T1000 (cell line): ENCODE data around the gene PGPEP1.
"Not testable (repeated sequence)": the region's sequence is repeated elsewhere in the genome, so short reads cannot be mapped to it uniquely, and the experiment has no call there.

Source experiments
- DNase-seq: peaks from one replicate; lab custom pipeline; 2025; ENCODE audit warnings: mixed read lengths; lab: John Stamatoyannopoulos, UW

PGPEP1 gene

DNA sequence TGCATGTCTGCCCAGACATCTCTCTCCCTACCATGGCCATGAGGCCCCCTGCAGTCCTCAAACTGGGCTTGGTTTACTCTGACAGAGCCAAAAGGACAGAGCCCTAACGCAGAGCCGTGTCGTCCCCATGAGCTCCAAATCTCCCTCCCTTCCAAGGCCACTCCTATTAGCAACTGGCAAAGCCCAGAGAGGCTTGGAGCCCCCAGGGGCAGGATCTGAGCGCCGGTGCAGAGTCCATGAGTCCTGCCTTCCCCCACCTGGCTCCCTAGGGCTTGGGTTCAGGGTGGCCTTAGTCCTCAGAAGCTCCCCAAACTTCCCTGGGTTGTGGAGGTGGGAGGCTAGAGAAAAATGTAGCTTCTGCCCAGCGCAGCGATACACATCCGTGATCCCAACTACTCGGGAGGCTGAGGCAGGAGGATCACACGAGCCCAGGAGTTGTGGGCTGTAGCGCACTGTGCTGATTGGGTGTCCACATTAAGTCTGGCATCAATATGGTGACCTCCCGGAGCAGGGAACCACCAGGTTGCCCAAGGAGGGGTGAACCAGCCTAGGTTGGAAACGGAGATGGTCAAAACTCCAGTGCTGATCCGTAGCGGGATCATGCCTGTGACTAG lies 7.4 kb upstream of the PGPEP1 start:
- no peak for DNase-seq

DNA sequence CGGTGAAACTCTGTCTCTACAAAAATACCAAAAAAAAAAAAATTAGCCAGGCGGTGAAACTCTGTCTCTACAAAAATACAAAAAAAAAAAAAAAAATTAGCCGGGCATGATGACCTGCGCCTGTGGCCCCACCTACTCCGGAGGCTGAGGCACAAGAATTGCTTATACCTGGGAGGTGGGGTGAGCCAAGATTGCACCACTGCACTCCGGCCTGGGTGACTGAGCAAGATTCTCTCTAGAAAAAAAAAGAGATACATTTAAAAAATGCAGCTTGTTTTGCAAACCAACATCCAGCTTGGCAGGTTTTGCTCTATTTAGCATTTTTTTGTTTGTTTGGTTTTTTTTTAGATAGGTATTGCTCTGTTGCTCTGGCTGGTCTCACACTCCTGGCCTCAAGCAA lies 6.7 kb upstream of the PGPEP1 start:
- no peak for DNase-seq

DNA sequence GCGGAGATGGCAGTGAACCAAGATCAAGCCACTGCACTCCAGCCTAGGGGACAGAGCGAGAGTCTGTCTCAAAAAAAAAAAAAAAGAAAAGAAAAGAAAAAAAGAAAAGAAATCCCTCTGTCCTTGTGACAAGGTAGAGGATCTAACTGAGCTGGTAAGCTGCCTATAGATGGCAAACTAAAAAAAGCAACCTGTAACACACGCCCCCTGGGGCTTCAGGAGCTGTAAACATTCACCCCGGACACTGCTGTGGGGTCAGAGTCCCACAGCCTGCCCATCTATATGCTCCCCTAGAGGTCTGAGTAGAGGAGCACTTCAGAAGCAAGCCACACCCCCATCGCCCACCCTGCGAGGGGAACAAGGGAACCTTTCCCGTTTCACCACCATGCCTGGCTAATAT lies 4.3 kb upstream of the PGPEP1 start:
- DNase-seq = no peak

DNA sequence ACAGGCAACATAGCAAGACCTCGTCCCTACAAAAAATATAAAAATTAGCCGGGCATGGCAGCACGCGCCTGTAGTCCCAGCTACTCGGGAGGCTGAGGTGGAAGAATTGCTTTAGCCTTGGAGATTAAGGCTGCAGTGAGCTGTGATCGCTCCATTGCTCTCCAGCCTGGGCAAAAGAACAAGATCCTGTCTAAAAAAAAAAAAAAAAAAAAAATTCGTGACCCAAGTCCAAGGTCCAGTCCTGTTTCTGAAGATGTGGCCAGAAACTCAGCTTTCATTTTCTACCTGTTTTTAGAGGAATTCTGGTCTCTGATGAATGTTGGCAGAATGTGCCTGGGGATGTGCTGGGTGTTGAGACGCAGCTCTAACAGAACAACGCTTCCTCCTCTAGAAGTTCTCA lies 1.9 kb upstream of the PGPEP1 start:
- DNase-seq = no peak

DNA sequence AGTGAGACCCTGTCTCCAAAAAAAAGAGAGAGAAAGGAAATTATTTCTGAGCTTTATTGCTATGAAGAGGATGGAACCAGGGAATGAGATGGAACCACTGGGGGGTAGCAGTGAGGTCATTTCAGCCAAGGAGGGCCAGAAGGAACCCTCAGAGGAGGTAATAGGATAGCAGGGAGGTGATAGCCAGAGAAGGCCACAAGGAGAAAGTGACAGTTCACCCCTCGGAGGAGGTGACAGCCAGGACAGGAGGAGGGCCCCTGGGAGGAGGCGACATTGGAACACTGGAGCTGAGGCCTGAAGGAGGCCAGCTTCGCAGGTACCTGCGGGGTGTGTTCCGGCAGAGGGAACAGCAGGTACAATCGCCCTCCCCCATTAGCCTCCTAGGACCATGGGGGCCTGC lies 675 bp upstream of the PGPEP1 start:
- no peak for DNase-seq

DNA sequence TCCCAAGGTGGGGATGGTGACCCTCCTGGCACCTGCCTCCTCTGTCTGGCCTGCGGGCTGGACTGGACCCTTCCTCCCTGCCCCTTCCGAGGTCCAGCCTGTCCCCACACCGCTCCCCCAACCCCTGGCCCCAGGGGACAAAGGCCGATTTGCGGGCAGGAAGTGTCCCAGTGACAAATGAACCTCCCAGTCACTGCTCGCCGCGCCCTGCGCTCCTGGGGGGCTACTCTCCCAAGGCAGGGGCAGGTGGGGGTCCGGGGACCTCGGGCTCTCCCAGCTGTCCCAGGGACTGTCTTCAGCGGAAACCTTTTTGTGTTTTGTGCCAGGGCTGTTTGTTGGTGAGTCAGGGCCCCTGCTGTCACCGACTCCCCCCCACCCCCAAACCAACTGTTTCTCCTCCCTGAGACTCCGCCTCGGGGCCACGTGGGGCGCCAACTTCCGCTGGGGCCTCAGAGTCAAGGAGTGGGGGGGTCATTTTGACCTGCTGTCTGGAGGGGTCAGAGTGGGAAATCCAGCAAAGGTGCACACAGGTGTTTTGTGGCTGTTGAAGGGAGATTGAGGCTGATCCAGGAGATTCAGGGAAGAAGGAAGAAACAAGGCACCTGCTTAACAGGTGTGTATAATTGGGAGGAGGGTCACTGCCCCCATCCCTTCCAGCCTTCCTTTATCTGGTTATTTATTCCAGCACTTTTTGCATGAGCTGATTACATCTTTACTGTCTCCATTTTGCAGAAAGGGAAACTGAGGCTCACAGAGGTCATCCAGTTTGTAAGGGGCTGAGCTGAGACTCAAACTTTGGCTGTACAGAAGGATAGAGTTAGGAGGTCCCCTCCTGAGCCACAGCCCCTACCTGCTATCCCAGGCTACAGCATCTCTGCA lies 831 bp downstream of the PGPEP1 start:
- DNase-seq = peak; percentile 10

DNA sequence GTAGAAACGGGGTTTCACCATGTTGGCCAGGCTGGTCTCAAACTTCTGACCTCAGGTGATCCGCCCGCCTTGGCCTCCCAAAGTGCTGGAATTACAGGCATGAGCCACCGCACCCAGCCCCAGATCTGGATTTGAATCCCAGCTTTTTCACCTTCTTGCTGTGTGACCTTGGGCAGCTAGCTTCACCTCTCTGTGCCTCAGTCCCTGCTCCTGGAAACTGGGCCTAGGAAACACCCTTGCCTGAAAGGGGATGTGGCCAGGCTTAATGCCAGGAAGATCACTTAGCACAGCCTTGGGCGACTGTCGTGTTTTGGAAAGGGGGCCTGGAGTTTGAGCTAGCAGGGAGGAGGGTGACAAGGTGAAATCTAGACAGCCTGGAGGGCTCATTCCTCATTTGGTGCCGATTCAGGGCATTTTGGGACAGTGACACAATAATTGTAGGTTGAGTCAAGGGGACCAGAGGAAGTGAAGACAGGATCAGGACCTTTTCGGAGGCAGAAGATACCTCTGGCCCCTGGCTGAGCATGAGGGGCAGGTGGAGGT lies 1.8 kb downstream of the PGPEP1 start:
- no peak for DNase-seq

DNA sequence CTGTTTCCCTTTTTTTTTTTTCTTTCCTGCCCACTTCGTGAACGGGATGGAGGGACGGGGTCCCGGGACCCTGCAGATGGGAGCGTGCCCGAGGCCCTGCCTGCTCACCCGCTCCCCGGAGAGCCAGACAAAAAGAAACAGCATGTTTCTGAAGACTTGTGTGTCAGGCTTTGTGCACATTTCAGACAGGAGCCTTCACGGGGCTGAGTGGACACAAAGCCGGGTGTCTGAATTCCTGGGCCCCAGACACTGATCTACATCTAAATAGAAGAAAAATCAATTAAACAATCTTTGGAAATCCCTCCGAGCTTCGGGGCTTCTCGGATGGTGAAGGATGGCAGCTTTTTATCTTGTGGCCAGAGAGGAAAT lies 4.2 kb downstream of the PGPEP1 start:
- no peak for DNase-seq

DNA sequence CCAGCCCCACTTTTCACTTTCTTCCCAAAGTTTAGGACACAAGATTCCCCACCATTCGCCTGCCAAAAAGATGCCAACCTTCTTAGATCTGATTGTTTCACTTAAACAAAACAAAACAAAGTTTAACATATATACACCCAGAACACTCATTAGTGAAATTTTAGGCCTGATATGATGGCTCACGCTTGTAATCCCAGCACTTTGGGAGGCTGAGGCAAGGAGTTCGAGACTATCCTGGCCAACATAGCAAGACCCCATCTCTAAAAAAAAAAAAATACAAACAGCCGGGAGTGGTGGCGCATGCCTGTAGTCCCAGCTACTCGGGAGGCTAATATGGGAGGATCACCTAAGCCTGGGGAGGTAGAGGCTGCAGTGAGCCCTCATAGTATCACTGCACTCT lies 4.9 kb downstream of the PGPEP1 start:
- DNase-seq = no peak

DNA sequence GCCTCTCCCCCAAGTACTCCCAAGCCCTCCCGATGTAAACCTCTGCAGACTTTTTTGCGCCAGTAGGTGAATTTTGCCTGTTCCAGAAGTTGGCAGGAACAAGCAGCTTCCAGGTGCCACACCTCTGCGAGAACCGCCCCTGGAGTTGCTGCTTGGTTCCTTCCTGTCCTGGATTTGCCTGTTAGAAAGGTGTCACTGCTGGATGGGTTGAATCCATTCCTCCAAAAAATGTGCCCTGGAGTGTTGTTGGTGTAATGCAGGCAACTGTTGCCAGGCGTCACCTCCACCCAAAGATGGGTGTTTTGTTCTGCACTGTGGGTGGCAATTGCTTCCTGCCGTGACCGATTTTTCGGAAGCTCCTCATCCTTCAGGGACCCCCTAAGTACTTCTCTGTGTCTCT lies 5.7 kb downstream of the PGPEP1 start:
- no peak for DNase-seq

DNA sequence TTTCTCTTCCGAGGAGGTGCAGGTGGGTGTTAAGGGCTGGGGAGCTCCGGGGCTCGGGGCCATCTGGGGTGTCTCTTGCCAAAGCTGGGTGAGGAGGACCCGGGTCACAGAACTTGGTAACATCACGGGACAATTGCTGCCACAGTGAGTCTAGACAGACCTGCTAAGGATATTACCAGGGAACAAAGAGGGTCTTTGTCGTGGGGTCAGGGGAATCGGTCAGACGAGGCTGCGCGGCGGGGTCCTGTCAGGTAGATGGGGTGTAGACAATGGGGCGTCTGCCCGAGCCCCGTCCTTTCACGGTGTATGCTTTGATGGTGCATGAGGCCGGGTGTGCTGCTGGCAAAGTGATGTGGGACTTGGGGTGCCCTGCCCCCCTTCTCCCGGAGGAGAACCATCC lies 7.8 kb downstream of the PGPEP1 start:
- DNase-seq = no peak

DNA sequence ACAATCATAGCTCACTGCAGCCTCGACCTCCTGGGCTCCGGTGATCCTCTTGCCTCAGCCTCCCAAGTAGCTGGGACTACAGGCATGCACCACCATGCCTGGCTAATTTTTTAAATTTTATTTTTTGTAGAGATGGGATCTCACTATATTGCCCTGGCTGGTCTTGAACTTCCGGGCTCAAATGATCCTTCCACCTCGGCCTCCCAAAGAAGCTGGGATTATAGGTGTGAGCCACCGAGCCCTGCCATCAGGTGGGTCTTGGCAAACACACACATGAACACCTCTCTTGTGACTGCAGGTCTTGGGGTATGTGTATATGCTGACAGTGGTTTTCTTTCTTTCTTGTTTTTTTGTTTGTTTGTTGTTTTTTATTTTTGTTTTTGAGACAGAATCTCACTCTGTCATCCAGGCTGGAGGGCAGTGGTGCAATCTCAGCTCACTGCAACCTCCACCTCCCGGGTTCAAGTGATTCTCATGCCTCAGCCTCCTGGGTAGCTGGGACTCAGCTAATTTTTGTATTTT lies 8.5 kb downstream of the PGPEP1 start:
- not testable (repeated sequence) for DNase-seq

DNA sequence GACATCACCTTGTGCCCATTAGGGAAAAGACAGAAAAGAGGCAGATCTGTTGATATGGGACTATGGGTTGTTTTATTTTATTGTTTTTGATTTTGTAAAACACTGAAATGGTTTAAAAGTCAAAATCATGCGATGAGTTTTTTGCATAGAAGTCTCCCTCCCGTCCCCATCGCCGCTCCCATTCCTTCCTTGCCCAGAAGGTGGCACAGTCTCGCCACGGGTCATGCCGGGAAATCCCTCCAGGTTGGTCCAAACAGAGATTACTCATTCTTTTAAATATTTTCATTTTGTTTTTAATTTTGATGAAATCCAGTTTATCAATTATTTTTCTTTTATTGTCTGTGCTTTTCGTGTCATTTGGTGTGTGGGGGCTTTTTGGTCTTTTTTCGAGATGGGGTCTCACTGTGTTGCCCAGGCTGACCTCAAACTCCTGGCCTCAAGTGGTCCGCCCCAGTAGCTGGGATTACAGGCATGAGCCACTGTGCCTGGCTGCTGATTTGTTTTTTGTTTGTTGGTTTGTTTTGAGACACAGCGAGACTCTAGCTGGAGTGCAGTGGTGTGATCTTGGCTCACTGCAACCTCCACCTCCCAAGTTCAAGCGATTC lies 9.2 kb downstream of the PGPEP1 start:
- DNase-seq = peak; percentile 36

DNA sequence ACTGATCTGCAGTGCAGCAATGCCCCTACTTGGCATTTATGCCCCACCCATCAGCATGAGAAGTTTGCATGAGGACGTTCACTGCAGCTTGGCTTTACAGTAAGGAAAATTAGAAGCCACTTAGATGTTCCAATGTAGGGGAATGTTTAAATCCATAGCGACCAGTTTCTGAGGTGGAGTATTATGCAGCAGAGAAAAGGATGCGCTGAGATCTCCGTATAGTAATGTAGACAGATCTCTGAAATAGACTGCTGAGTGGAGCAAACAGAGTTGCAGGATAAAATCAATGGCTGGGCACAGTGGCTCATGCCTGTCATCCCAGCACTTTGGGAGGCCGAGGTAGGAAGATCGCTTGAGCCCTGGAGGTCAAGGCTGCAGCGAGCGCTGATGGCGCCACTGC lies 10.1 kb downstream of the PGPEP1 start:
- DNase-seq = no peak

DNA sequence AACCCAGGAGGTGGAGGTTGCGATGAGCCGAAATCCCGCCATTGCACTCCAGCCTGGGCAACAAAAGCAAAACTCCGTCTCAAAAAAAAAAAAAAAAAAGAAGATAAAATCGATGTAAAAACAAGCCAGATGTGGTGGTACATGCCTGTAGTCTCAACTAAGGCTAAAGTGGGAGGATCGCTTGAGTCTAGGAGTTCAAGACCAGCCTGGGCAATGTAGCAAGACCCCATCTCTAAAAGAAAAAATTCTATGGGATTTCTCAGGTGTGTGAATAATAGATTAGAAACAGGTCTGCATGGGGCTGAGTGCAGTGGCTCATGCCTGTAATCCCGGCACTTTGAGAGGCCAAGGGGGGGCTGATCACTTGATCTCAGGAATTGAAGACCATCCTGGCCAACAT lies 11.1 kb downstream of the PGPEP1 start:
- DNase-seq = no peak

DNA sequence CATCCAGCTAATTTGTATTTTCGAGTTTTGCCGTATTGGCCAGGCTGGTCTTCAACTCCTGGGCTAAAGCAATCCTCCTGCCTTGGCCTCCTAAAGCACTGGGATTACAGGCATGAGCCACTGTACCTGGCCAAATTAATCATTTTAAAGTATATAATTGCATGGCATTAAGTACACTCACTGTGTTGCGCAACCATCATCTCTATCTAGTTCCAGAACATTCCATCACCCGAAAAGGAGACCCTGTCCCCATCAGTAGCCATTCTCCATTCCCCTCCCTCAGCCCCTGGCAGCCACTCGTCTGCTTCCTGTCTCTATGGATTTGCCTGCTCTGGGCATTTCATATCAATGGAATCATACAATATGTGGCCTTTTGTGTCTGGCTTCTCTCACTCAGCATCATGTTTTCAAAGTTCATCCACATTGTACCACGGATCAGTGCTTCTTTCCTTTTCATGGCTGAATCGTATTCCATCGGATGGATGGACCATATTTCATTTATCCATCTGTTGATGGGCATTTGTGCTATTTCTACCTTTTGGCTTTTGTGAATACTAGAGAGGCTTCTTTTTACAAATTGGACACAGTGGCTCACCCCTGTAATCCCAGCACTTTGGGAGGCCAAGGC lies 13.1 kb downstream of the PGPEP1 start:
- DNase-seq = no peak

DNA sequence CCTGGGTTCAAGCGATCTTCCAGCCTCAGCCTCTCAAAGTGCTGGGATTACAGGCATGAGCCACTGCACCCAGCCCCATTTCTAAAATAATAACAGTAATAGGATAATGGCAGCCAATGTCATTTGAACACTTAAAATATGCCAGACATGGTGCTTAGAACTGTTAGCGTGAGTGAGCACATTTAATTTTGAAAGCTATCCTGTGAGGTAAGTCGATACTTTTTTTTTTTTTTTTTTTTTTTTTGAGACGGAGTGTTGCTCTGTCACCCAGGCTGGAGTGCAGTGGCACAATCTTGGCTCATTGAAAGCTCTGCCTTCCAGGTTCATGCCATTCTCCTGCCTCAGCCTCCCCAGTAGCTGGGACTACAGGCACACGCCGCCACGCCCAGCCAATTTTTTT lies 14.3 kb downstream of the PGPEP1 start:
- DNase-seq = not testable (repeated sequence)

DNA sequence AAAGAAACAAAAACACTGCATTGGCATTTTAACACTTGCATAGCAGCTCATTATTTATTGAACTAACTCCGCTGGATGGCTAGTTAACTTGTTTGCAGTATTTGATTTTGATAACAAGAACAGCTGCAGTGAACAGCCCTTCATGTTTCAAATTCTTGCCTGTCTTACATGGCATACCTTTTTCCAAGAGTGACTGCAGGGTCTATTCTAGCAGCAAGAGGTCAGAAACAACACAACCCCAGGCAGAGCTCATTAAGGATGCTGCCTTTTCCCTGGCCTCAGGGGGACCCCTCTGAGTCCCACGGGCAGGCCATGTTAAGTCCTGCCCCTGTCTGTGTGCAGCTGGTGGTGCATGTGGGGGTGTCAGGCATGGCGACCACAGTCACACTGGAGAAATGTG lies 16.6 kb downstream of the PGPEP1 start:
- no peak for DNase-seq

DNA sequence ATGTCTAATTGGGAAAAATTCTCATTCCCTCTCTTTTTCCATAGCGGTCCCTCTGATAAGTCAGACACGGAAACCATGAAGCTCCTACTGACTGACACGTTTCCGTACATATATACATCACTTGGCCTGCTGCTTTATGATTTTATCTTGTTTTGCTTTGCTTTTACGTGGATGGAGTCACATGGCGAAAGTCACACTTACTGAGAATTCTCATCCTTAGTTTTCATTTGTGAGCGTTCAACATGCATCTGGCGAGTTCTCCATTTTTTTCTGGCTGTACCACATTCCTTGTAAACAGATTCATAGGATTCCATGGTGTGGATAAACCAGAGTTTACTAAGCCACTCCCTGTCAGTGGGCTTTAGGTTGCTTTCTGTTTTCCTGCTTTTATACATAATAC lies 21.2 kb downstream of the PGPEP1 start:
- DNase-seq = no peak

DNA sequence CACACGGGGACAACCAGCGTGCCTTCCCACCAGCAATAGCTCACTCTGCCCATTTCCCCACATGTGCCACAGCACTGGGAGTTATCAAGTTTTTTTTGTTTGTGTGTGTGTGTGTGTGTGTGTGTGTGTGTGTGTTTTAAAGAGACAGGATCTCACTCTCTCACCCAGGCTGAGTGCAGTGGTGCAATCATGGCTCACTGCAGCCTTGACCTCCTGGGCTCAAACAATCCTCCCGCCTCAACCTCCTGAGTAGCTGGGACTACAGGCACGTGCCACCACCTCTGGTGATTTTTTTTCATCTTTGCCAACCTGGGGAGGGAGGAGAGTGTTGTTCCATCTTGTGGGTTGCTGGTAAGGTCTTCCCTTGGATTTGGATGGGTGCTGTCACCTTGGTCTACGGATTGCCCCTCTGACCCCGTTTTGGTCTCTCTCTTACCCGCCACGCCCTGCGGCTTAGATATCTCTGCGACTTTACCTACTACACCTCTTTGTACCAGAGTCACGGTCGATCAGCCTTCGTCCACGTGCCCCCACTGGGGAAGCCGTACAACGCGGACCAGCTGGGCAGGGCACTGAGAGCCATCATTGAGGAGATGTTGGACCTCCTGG lies 22.6 kb downstream of the PGPEP1 start:
- no peak for DNase-seq

DNA sequence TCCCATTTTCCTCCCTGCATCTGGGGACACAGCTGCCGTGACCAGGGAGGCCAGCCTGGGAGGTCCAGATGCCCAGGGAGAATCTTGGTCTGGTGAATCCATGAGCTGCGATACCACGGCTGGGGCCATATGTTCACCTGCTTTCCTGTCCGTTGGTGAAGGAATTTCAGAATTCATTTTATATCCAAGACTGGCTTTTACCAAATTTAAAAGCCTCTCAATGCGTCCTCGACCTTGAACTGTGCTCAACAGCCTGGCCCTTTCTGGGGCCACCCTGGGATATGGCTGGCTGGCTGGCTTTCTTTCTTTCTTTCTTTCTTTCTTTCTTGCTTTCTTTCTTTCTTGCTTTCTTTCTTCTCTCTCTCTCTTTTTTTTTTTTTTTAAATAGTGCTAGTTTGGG lies 23.4 kb downstream of the PGPEP1 start:
- DNase-seq = no peak

DNA sequence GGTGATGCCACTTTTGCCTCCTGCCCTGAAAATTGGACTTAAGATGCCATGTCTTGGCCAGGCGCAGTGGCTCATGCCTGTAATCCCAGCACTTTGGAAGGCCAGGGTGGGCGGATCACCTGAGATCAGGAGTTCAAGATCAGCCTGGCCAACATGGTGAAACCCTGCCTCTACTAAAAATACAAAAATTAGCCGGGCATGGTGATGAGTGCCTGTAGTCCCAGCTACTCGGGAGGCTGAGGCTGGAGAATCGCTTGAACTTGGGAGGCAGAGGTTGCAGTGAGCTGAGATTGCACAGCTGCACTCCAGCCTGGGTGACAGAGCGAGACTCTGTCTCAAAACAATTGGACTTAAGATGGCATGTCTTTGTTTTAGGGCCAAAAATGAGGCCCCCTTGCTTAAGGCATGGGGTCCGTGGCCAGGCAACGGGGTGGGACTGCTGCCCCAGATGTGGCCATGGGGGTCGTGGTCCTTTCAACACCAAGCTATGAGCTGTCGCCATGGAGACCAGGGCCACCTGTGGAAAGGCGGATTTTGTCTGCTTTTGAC lies 24.0 kb downstream of the PGPEP1 start:
- not testable (repeated sequence) for DNase-seq
